ENCODE measurements around the gene IDUA. TPM values are rescaled to one million over a fixed set of nuclear protein-coding genes. Genes with fewer than 3 reads are reported as not detected.

The IDUA gene
- total and polyA plus RNA-seq, 2 donors (not counting 1 experiment from before 2014, with no cell fraction given) = 57.0 to 67.4 TPM

DNA sequence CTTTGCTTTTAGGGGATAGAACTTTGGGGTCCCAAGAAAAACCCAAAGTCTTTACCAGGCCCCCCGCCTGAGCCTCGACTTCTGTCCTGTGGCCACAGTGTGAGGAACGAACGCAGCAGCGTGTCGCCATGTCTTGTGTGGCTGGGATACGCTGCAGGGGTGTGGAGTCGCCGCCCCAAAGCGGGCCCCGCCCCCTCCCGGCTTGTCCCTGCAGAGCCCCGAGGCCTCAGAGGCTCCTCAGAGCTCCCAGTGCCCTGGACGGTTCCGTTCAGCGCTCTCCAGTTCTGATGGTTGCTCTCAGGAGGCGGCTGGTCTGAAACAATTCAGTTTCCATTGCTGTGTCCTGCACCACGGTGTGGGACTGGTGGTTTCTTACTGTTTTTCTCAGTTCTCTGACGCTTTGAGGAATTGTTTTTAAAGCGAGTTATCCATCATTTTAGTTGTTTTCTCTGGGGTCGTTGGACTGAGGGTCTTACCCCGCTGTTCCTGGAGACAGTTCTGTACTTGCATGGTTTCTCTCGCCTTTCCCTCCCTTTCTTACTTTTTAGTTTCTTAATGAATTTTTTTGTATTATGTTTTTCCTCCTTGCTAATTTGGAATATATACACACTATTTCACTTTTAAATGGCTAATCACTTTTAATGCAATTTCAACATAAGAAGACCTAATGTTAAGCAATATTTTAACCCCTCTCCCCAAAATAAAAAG is 1.6 kb upstream of the IDUA start:
- H3K36me3 ChIP-seq (replicated peaks in 1 of 2; ENCODE audit: control extremely low read depth in 1 of 2, control insufficient read depth in 1 of 2, extremely low read depth in 1 of 2, insufficient read depth in 2 of 2, low read length in 1 of 2) = no peaks in the 10 kb centered on the region
- peaks cover 14% of the 10 kb centered on the region for H4K20me1 ChIP-seq (ENCODE audit: control insufficient read depth, insufficient read depth, low read length, poor library complexity, severe bottlenecking)
- no peaks in the 10 kb centered on the region for H3K27me3 ChIP-seq (replicated peaks in 1 of 4; ENCODE audit: control extremely low read depth in 1 of 4, control insufficient read depth in 3 of 4, insufficient read depth in 4 of 4, low read length in 3 of 4)
- H3K9me3 ChIP-seq (ENCODE audit: control extremely low read depth in 1 of 3, control insufficient read depth in 2 of 3, insufficient read depth in 1 of 3, low read length in 2 of 3) = no peaks in the 10 kb centered on the region
- ATAC-seq (ENCODE audit: low read depth) (peak; percentile 37), DNase-seq (peak; percentile 58)
- peak overlapping the region; percentile 26 for H3K27ac Mint-ChIP-seq
- TF ChIP-seq EZH2 (IDR thresholded peaks at IDR 0.05; ENCODE audit: borderline replicate concordance, insufficient read depth, low read depth, low read length, poor library complexity, severe bottlenecking) = no peak
- TF ChIP-seq, protein P1, sequence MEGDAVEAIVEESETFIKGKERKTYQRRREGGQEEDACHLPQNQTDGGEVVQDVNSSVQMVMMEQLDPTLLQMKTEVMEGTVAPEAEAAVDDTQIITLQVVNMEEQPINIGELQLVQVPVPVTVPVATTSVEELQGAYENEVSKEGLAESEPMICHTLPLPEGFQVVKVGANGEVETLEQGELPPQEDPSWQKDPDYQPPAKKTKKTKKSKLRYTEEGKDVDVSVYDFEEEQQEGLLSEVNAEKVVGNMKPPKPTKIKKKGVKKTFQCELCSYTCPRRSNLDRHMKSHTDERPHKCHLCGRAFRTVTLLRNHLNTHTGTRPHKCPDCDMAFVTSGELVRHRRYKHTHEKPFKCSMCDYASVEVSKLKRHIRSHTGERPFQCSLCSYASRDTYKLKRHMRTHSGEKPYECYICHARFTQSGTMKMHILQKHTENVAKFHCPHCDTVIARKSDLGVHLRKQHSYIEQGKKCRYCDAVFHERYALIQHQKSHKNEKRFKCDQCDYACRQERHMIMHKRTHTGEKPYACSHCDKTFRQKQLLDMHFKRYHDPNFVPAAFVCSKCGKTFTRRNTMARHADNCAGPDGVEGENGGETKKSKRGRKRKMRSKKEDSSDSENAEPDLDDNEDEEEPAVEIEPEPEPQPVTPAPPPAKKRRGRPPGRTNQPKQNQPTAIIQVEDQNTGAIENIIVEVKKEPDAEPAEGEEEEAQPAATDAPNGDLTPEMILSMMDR (IDR thresholded peaks at IDR 0.05) = no peak
- ChIA-PET CTCF (interaction anchor here (0.6 to 6.7 kb wide), 3 partner anchors 9 to 244 kb away, joined by 3 to 90 read pairs (median 3); no protein-coding TSS in a partner anchor), POLR2A (interaction anchor here (0.5 kb wide), 1 partner anchor 65 kb away, joined by 5 read pairs; no protein-coding TSS in a partner anchor)
- peaks cover 23% of the 10 kb centered on the region for H3K4me1 Mint-ChIP-seq
- H3K4me3 Mint-ChIP-seq = peak overlapping the region; percentile 91
- H3K79me2 ChIP-seq (ENCODE audit: control insufficient read depth, insufficient read depth, low read length) = peaks cover 15% of the 10 kb centered on the region
- H3K4me2 ChIP-seq (replicated peaks; ENCODE audit: low read depth, low read length, poor library complexity, severe bottlenecking) = peak overlapping the region; percentile 72
- H2AFZ ChIP-seq (ENCODE audit: insufficient read depth, low read depth, low read length, poor library complexity, severe bottlenecking) = peak overlapping the region; percentile 72
- H3K27me3 Mint-ChIP-seq = no peaks in the 10 kb centered on the region
- intact Hi-C loops (cut with micrococcal nuclease) = loop anchor here (5.0 to 10.0 kb wide), 2 partner anchors 88 to 740 kb away; no protein-coding TSS in a partner anchor
- H3K4me3 ChIP-seq (ENCODE audit: control extremely low read depth in 1 of 5, extremely low read depth in 1 of 5, insufficient read depth in 1 of 5, low read depth in 2 of 5, low read length in 4 of 5) = peak overlapping the region in 4 of 5 experiments; percentile 26 to 46 (median 42)
- peak overlapping the region; percentile 44 for H3K9ac ChIP-seq (ENCODE audit: low read length)
- no peak overlapping the region for H3K27ac ChIP-seq (ENCODE audit: low read length in 2 of 2)
- peaks cover 25 to 26% of the 10 kb centered on the region in 2 donors for H3K4me1 ChIP-seq (ENCODE audit: control insufficient read depth in 2 of 2, insufficient read depth in 2 of 2, low read length in 2 of 2)
- no peaks in the 10 kb centered on the region for H3K9me3 Mint-ChIP-seq (ENCODE audit: insufficient read depth)
- 14% methylated on average over 17 of the region's 23 CpGs for WGBS (ENCODE audit: insufficient coverage)

Data from B cell (primary cell).